OCI-LY7 (cell line): ENCODE measurements around the gene SUN2.

ENCODE experiments used
- EZH2phosphoT487 ChIP-seq: fragments of 200-600 bp; sonication (generic); IDR thresholded peaks from 2 replicates; pipeline ENCODE4 v1.6.1; 2018; ENCODE audit warnings: low read depth, borderline replicate concordance, mild to moderate bottlenecking, mixed run types, antibody characterized with exemption, low read length, moderate library complexity, mixed read lengths
- TF ChIP-seq, protein P1 (sequence below): fragments of 200-600 bp; sonication (generic); conservative IDR thresholded peaks from 2 replicates; pipeline ENCODE4 v1.5.1; 2014; ENCODE audit warnings: mild to moderate bottlenecking, antibody characterized with exemption, low read length, moderate library complexity, mixed read lengths

DNA sequence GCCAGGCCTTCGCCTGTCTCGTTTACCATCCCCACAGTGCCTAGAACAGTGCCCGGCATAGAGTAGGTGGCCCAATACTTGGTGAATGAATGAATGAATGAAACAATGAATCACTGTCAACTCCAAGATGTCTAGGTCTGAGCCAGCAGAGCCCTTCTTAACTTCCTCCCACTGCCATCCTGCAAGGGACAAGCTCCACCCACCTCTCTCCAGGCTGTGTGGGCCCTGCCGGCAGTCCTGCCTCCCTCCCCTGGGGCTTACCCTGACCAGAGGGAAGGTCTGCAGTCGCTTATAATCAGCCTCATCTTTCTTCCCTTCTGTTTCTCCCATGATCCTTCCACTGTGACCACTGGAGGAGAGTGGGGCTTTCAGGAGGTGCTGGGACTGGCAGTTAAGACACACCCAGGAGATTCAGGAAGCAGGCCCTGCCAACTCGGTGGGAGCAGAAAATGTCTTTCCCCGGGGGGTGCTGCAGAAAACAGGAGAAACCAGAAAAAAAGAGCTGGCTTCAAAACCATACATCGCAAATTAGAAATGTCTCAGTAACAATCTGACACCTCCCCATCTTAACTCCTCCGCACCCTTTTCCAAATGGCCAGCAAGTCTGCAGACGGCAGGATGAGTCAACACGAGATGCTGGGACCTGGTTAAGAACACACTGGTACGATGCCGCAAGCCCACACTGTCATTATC is 26.8 kb upstream of the SUN2 start:
- TF ChIP-seq, protein P1, sequence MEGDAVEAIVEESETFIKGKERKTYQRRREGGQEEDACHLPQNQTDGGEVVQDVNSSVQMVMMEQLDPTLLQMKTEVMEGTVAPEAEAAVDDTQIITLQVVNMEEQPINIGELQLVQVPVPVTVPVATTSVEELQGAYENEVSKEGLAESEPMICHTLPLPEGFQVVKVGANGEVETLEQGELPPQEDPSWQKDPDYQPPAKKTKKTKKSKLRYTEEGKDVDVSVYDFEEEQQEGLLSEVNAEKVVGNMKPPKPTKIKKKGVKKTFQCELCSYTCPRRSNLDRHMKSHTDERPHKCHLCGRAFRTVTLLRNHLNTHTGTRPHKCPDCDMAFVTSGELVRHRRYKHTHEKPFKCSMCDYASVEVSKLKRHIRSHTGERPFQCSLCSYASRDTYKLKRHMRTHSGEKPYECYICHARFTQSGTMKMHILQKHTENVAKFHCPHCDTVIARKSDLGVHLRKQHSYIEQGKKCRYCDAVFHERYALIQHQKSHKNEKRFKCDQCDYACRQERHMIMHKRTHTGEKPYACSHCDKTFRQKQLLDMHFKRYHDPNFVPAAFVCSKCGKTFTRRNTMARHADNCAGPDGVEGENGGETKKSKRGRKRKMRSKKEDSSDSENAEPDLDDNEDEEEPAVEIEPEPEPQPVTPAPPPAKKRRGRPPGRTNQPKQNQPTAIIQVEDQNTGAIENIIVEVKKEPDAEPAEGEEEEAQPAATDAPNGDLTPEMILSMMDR: no peak
- TF ChIP-seq EZH2phosphoT487: no peak
